IMR-90 (cell line): ENCODE measurements around the gene BPTF. TPM values are rescaled to one million over a fixed set of nuclear protein-coding genes. Genes with fewer than 3 reads are reported as not detected.

Experiments
- ATAC-seq: fragments of 200-7000 bp; cut with Tn5 transposase; 2 replicates; pipeline ENCODE4 v1.9.1; 2020; ENCODE audit warnings: low read depth, mild to moderate bottlenecking, moderate library complexity
- BruUV-seq: library from RNA; stranded (reverse); fragments of 400-500 nt; replicated peaks from 2 replicates; lab custom pipeline; 2021; lab: Mats Ljungman, UMichigan
- CTCF ChIA-PET: fragments of 300-600 bp; formaldehyde crosslinking; extraction: SDS; loops from one replicate; lab custom pipeline; 2021; ENCODE audit warnings: antibody characterized with exemption; lab: Yijun Ruan, JAX
- POLR2A ChIA-PET: fragments of 300-600 bp; sonication (Branson Sonifier 250); formaldehyde crosslinking; loops from one replicate; lab custom pipeline; 2022; ENCODE audit warnings: antibody characterized with exemption; ENCODE audit not compliant: unreplicated experiment; lab: Charles Lee
- DNase-seq: peaks from one replicate; pipeline ENCODE4 v3.0.0; 2013
- H2AFZ ChIP-seq: replicated peaks from 2 replicates; pipeline ENCODE3; 2013; ENCODE audit warnings: low read length, mild to moderate bottlenecking; ENCODE audit not compliant: poor library complexity
- H2AK5ac ChIP-seq: 2 replicates; pipeline ENCODE4 v1.6.1; 2013; ENCODE audit warnings: low read depth, low read length, inconsistent platforms
- H2AK9ac ChIP-seq: replicated peaks from 2 replicates; pipeline ENCODE3; 2013; ENCODE audit warnings: mild to moderate bottlenecking, low read depth, low read length, moderate library complexity; ENCODE audit not compliant: poor library complexity
- H2BK120ac ChIP-seq: 2 replicates; pipeline ENCODE4 v1.6.1; 2013; ENCODE audit warnings: low read depth, low read length, inconsistent platforms
- H2BK15ac ChIP-seq: 3 replicates; pipeline ENCODE4 v1.6.1; 2013; ENCODE audit warnings: low read depth, low read length, inconsistent platforms
- H2BK20ac ChIP-seq: 2 replicates; pipeline ENCODE4 v1.6.1; 2013; ENCODE audit warnings: low read depth, mild to moderate bottlenecking, inconsistent platforms, low read length, moderate library complexity
- H2BK5ac ChIP-seq: 2 replicates; pipeline ENCODE4 v1.6.1; 2013; ENCODE audit warnings: mild to moderate bottlenecking, low read depth, low read length, inconsistent platforms; ENCODE audit not compliant: poor library complexity, severe bottlenecking
- H3K14ac ChIP-seq: replicated peaks from 2 replicates; pipeline ENCODE4 v1.6.1; 2013; ENCODE audit warnings: low read depth, low read length, inconsistent platforms
- H3K18ac ChIP-seq: 2 replicates; pipeline ENCODE4 v1.6.1; 2013; ENCODE audit warnings: low read depth, low read length, control low read depth
- H3K23ac ChIP-seq: 2 replicates; pipeline ENCODE4 v1.6.1; 2013; ENCODE audit warnings: low read depth, low read length, inconsistent platforms
- H3K27ac ChIP-seq: 2 replicates; pipeline ENCODE4 v1.5.1; 2013; ENCODE audit warnings: mild to moderate bottlenecking, control low read depth, low read length; ENCODE audit not compliant: insufficient read depth
- H3K27me3 ChIP-seq: 2 replicates; pipeline ENCODE4 v1.6.1; 2013; ENCODE audit warnings: low read length; ENCODE audit not compliant: control insufficient read depth, insufficient read depth
- H3K36me3 ChIP-seq: 2 replicates; pipeline ENCODE4 v1.6.1; 2013; ENCODE audit warnings: low read length, mixed read lengths; ENCODE audit not compliant: control insufficient read depth, insufficient read depth
- H3K4ac ChIP-seq: 2 replicates; pipeline ENCODE4 v1.6.1; 2013; ENCODE audit warnings: low read depth, low read length, inconsistent platforms
- H3K4me1 ChIP-seq: 2 replicates; pipeline ENCODE4 v1.6.1; 2013; ENCODE audit warnings: low read length, mixed read lengths; ENCODE audit not compliant: control insufficient read depth, insufficient read depth
- H3K4me2 ChIP-seq: 2 replicates; pipeline ENCODE4 v1.6.1; 2013; ENCODE audit warnings: low read depth, mild to moderate bottlenecking, control low read depth, low read length, moderate library complexity
- H3K4me3 ChIP-seq: 2 replicates; pipeline ENCODE4 v1.5.1; 2013; ENCODE audit warnings: low read depth, mild to moderate bottlenecking, control low read depth, low read length, moderate library complexity; ENCODE audit not compliant: insufficient read depth
- H3K56ac ChIP-seq: 2 replicates; pipeline ENCODE4 v1.6.1; 2013; ENCODE audit warnings: low read length, inconsistent platforms; ENCODE audit not compliant: insufficient read depth; ENCODE audit errors: extremely low read depth
- H3K79me1 ChIP-seq, 2 experiments: 2 replicates each; pipeline ENCODE4 v1.6.1; 2013; ENCODE audit warnings: low read length in 2 of 2, inconsistent platforms in 1 of 2, low read depth in 1 of 2
- H3K9ac ChIP-seq: 2 replicates; pipeline ENCODE4 v1.6.1; 2013; ENCODE audit warnings: low read depth, low read length, control low read depth
- H3K9me1 ChIP-seq: 2 replicates; pipeline ENCODE4 v1.6.1; 2013; ENCODE audit warnings: low read length, inconsistent platforms; ENCODE audit not compliant: insufficient read depth
- H3K9me3 ChIP-seq: 2 replicates; pipeline ENCODE4 v1.6.1; 2013; ENCODE audit warnings: low read length; ENCODE audit not compliant: control insufficient read depth, insufficient read depth
- H4K20me1 ChIP-seq: 2 replicates; pipeline ENCODE4 v1.6.1; 2013; ENCODE audit warnings: low read length, inconsistent platforms; ENCODE audit not compliant: insufficient read depth
- H4K5ac ChIP-seq: 2 replicates; pipeline ENCODE4 v1.6.1; 2013; ENCODE audit warnings: mild to moderate bottlenecking, low read depth, low read length, control low read depth
- H4K8ac ChIP-seq, 2 experiments: 2 replicates each; pipeline ENCODE4 v1.6.1; 2013; ENCODE audit warnings: low read depth in 2 of 2, low read length in 2 of 2, control low read depth in 1 of 2, inconsistent platforms in 1 of 2
- H4K91ac ChIP-seq: 2 replicates; pipeline ENCODE4 v1.6.1; 2013; ENCODE audit warnings: low read depth, low read length, inconsistent platforms; ENCODE audit not compliant: insufficient read depth
- CTCF ChIP-seq: conservative IDR thresholded peaks from 2 replicates; pipeline ENCODE4 v1.5.1; 2012; ENCODE audit warnings: mild to moderate bottlenecking, low read depth, low read length, improper control_type of control experiment
- MAFK ChIP-seq: IDR thresholded peaks from 2 replicates; pipeline ENCODE4 v1.6.1; 2012; ENCODE audit warnings: low read depth, low read length, improper control_type of control experiment
- MAZ ChIP-seq: IDR thresholded peaks from 2 replicates; pipeline ENCODE4 v1.6.1; 2012; ENCODE audit warnings: low read depth, mild to moderate bottlenecking, low read length, improper control_type of control experiment, moderate library complexity, borderline replicate concordance
- RAD21 ChIP-seq: IDR thresholded peaks from 2 replicates; pipeline ENCODE4 v1.6.1; 2012; ENCODE audit warnings: low read length, improper control_type of control experiment
- SMC3 ChIP-seq: fragments of 150-350 bp; IDR thresholded peaks from 2 replicates; pipeline ENCODE4 v1.6.1; 2016; ENCODE audit warnings: low read depth, mild to moderate bottlenecking, antibody characterized with exemption, low read length, moderate library complexity
- WGBS, 2 experiments: methylation state at CpG; one replicate each; pipeline versions ENCODE4 v1.1.5 to v1.1.7; 2013; ENCODE audit warnings: missing lambda C conversion rate in 2 of 2; ENCODE audit not compliant: insufficient read length in 1 of 2; ENCODE audit errors: extremely low coverage in 2 of 2; 5-methylcytosine and 5-hydroxymethylcytosine counted together
- dilution Hi-C: fragments of 300-500 bp; cut with HindIII; formaldehyde crosslinking; loops from one replicate; pipeline ENCODE4 v1.14.3; 2018; ENCODE audit warnings: low sequenced_read_pairs; ENCODE audit not compliant: unreplicated experiment
- in situ Hi-C: fragments of 300-500 bp; cut with MboI; formaldehyde crosslinking; loops from 3 replicates; pipeline ENCODE4 v1.14.3; 2019; ENCODE audit warnings: low sequenced_read_pairs, inconsistent platforms, mixed read lengths
- intact Hi-C: fragments of 100-400 bp; cut with micrococcal nuclease; formaldehyde crosslinking; loops from 2 replicates; pipeline ENCODE4 v1.10.0; 2022
- polyA plus RNA-seq, 3 experiments: library from polyadenylated mRNA; depleted of rRNA; stranded (reverse); fragments of >200 nt; gene quantifications; 2 replicates each; pipeline ENCODE4 v1.2.3, GENCODE V29; 2012; ENCODE audit warnings: low replicate concordance in 1 of 3
- total RNA-seq: library from RNA; depleted of rRNA; stranded (reverse); fragments of >200 nt; gene quantifications from 2 replicates; pipeline ENCODE4 v1.2.3, GENCODE V29; 2012

Gene BPTF
- total and polyA plus RNA-seq, 2 of the 4 experiments (the other 2 are of a cell fraction), result 32.3 to 35.7 TPM

DNA sequence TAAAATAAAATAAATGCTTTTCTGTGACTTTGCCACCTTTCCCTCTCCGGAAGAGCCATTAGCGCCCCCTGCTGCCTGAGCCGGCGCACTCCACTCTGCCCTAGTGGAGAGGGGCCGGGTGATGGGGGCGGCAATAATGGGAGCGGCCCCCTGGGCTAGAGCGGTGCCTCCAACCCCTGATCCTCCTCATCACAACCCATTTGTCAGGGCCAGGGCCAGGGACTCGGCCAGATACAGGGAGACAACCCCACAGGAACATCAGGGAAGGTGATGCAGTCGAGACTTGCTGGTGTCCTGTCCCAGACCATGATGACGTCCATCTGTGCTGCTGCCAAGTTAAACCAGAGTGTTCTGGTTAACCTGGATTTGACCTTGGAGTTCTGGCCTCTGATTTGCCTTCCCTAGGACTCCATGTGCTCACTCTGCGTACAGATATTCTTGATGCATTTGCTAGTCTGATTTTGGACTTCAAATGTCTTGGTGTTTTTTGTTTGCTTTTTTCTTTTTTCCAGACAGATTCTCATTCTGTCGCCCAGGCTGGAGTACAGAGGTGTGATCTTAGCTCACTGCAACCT, 46.1 kb upstream of the BPTF start:
- no peaks in the 10 kb centered on the region for H3K27me3 ChIP-seq
- H3K14ac ChIP-seq, result no peak overlapping the region
- BruUV-seq, result no TSS peak
- H2AK5ac ChIP-seq, result no peak overlapping the region
- peak overlapping the region in 1 of 2 experiments; percentile 3; a peak in 1 of 4 replicates for H4K8ac ChIP-seq
- no peak overlapping the region for H4K5ac ChIP-seq
- no peak overlapping the region for H3K18ac ChIP-seq
- peak overlapping the region; percentile 7 for H2AK9ac ChIP-seq
- peak; percentile 75 for ATAC-seq
- no peaks in the 10 kb centered on the region for H3K9me1 ChIP-seq
- dilution Hi-C loops, result no loop called here
- in situ Hi-C loops, result no loop called here
- H3K56ac ChIP-seq, result no peak overlapping the region
- POLR2A ChIA-PET, result interaction anchor here (0.6 kb wide), 1 partner anchor 154 kb away, joined by 3 read pairs; no protein-coding TSS in a partner anchor
- H3K79me1 ChIP-seq, result no peaks in the 10 kb centered on the region
- no peak overlapping the region for H3K27ac ChIP-seq
- CTCF ChIA-PET, result no interaction called here
- WGBS, 2 experiments, result 15% methylated on average over 2 of the region's 13 CpGs; no CpG with 5 or more reads in 1 of the 2 experiments
- no peaks in the 10 kb centered on the region for H3K9me3 ChIP-seq
- no peak overlapping the region for H3K4ac ChIP-seq
- H4K20me1 ChIP-seq, result no peaks in the 10 kb centered on the region
- H3K9ac ChIP-seq, result no peak overlapping the region
- no peak overlapping the region for H2BK15ac ChIP-seq
- no peak overlapping the region for H2BK120ac ChIP-seq
- H3K4me1 ChIP-seq, result peaks cover 3% of the 10 kb centered on the region; the same call in 1 of the 2 replicates
- no peak overlapping the region for H3K4me2 ChIP-seq
- H2BK5ac ChIP-seq, result no peak overlapping the region
- peak overlapping the region; percentile 88 for H2AFZ ChIP-seq
- H4K91ac ChIP-seq, result no peak overlapping the region
- intact Hi-C loops, result no loop called here
- H2BK20ac ChIP-seq, result no peak overlapping the region
- H3K23ac ChIP-seq, result no peak overlapping the region
- no peaks in the 10 kb centered on the region for H3K36me3 ChIP-seq
- H3K4me3 ChIP-seq, result no peak overlapping the region
- TF ChIP-seq CTCF, result peak; percentile 52
- TF ChIP-seq MAZ, result no peak
- peak; percentile 34; the same call in 1 of the 2 replicates for TF ChIP-seq RAD21
- TF ChIP-seq MAFK, result no peak
- TF ChIP-seq SMC3, result 0 out of 2 replicates have a peak, but pooled peaks have one; percentile 14
- DNase-seq, result peak; percentile 61
